Pancreas (tissue), 10 donors: Measurements from ENCODE around the gene CALHM5. TPM values are rescaled to one million over a fixed set of nuclear protein-coding genes. Genes with fewer than 3 reads are reported as not detected.

Experiments
- ATAC-seq, 4 donors: fragments of 200-7000 bp; cut with Tn5 transposase; one replicate each; pipeline versions ENCODE4 v1.8.0 to v1.9.1; 2020; ENCODE audit warnings: mild to moderate bottlenecking in 4 of 4, moderate library complexity in 4 of 4
- DNase-seq, 6 donors: peaks; one replicate each; pipeline ENCODE4 v3.0.0-alpha.2; 2020
- FAIRE-seq: peaks from 2 replicates; lab custom pipeline; 2012; peaks lifted over from hg19 to GRCh38; lab: Jason Lieb, UNC
- H3K27ac ChIP-seq, 4 donors: fragments of 200-600 bp; sonication (generic); 1 replicate in 3 of 4; 2 replicates in 1 of 4; pipeline versions ENCODE4 v1.5.0 to v1.8.0; 2020
- H3K27me3 ChIP-seq, 4 donors: fragments of 200-600 bp; one replicate each; pipeline ENCODE4 v1.8.0; 2021
- H3K36me3 ChIP-seq, 3 donors: fragments of 200-600 bp; sonication (generic) in 1 of 3; one replicate each; pipeline versions ENCODE4 v1.5.0 to v1.8.0; 2020 to 2021
- H3K4me1 ChIP-seq, 3 donors: fragments of 200-600 bp; one replicate each; pipeline ENCODE4 v1.8.0; 2021
- H3K4me3 ChIP-seq, 4 donors: fragments of 200-600 bp; sonication (generic) in 2 of 4; one replicate each; pipeline versions ENCODE4 v1.5.0 to v1.8.0; 2020 to 2021
- H3K9me3 ChIP-seq, 4 donors: fragments of 200-600 bp; one replicate each; pipeline ENCODE4 v1.8.0; 2021
- WGBS, 2 donors: extraction: QIAGEN DNeasy Blood & Tissue Kit; methylation state at CpG; one replicate each; pipeline ENCODE4 v1.1.7; 2013; 5-methylcytosine and 5-hydroxymethylcytosine counted together
- intact Hi-C, 3 donors: fragments of 100-400 bp; cut with DNase I; formaldehyde crosslinking; loops; one replicate each; pipeline versions ENCODE4 v1.11.1 to v1.14.2; 2022
- polyA plus RNA-seq, 2 donors: library from polyadenylated mRNA; stranded (reverse); fragments of 200-250 nt; gene quantifications; one replicate each; pipeline ENCODE4 v1.2.3, GENCODE V29; 2013
- total RNA-seq, 6 donors: library from RNA; stranded (reverse); fragmentation: NEBNext Ultra II Directional in 4 of 6; extraction: Animal tissue kit (Norgen Biotek cat#: 25700) in 4 of 6; gene quantifications; one replicate each; pipeline versions ENCODE4 v1.2.1 to v1.2.4, GENCODE V29; 2021 to 2023
- TF ChIP-seq, protein P1 (sequence below), 4 donors: fragments of 200-600 bp; sonication (generic) in 3 of 4; IDR thresholded peaks; one replicate each; pipeline versions ENCODE4 v1.5.0 to v1.8.0; 2021; ENCODE audit warnings: antibody characterized with exemption in 4 of 4
- donor health status: healthy with polysubstance abuse.
- donor health status: DM: no; HTN: no; CAD: no; lungs with moderate emphysema.
- donor health status: DM: no; HTN: no; CAD: no.
- donor health status: control.
- donor health status: control.
- donor health status: Bipolar disorder and iron deficiency.
- donor health status: DM: yes; HTN: yes; CAD: no.
- donor health status: DM: no; HTN: no; CAD: no.
- donor health status: DM: no; HTN: no; CAD: no.
- donor health status: DM: yes; HTN: yes; CAD: no.

The CALHM5 gene
- total and polyA plus RNA-seq, 8 donors: 0.04 to 0.41 (median 0.10) TPM

DNA sequence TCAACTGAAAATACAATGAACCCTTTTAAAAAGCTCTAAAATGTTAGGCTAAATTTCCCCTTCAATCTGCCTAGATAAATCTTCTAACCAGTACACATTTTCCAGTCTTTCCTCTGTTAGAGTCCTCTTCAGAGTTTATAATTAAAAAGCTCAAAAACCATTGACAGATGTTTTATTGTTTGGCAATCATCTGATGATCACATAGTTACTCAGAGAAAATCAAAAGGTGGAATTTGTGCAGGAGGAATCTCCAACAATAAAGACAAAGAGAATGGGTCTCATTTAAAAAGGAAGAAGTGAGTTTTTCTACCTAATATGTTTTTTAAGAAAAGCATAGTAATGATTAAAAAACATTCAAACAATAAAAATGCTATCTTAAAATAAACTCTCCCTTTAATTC lies 31.0 kb downstream of the CALHM5 start:
- Histone ChIP-seq H3K27me3 (peaks cover 0 to 8% (median 0%) of the 10 kb centered on the region in 4 donors), H3K4me1 (no peaks in the 10 kb centered on the region), H3K4me3 (no peak overlapping the region), H3K27ac (no peak overlapping the region), H3K9me3 (no peaks in the 10 kb centered on the region), H3K36me3 (no peaks in the 10 kb centered on the region)
- DNase-seq: no peak
- ATAC-seq: no peak
- TF ChIP-seq, protein P1, sequence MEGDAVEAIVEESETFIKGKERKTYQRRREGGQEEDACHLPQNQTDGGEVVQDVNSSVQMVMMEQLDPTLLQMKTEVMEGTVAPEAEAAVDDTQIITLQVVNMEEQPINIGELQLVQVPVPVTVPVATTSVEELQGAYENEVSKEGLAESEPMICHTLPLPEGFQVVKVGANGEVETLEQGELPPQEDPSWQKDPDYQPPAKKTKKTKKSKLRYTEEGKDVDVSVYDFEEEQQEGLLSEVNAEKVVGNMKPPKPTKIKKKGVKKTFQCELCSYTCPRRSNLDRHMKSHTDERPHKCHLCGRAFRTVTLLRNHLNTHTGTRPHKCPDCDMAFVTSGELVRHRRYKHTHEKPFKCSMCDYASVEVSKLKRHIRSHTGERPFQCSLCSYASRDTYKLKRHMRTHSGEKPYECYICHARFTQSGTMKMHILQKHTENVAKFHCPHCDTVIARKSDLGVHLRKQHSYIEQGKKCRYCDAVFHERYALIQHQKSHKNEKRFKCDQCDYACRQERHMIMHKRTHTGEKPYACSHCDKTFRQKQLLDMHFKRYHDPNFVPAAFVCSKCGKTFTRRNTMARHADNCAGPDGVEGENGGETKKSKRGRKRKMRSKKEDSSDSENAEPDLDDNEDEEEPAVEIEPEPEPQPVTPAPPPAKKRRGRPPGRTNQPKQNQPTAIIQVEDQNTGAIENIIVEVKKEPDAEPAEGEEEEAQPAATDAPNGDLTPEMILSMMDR (IDR thresholded peaks at IDR 0.05): no peak
- FAIRE-seq: no peak
- intact Hi-C loops: no loop called here

DNA sequence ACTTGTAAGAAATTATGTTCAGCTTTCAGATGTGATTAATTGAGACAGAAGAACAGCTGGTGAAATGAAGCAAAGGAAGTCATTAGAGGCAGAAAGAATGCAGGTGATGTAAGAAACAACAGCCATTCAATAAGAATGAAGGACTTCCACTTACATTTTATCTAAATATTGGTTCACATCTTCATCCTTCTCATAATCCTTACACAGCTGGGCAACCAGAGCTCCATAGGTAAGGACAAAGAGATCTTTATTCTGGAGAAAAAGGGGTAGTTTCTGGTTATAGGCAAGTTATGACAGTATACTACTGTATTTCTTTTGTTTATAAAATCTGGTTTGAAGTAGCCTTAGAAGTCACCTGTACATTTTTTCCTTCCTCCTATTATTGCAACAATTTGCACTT lies 31.7 kb downstream of the CALHM5 start:
- no peaks in the 10 kb centered on the region for H3K36me3 ChIP-seq
- TF ChIP-seq, protein P1 (IDR thresholded peaks at IDR 0.05): no peak
- H3K4me3 ChIP-seq: no peak overlapping the region
- no peak for FAIRE-seq
- H3K4me1 ChIP-seq: no peaks in the 10 kb centered on the region
- H3K9me3 ChIP-seq: no peaks in the 10 kb centered on the region
- intact Hi-C loops: no loop called here
- ATAC-seq: no peak
- no peak overlapping the region for H3K27ac ChIP-seq
- no peak for DNase-seq
- peaks cover 0 to 8% (median 0%) of the 10 kb centered on the region in 4 donors for H3K27me3 ChIP-seq

DNA sequence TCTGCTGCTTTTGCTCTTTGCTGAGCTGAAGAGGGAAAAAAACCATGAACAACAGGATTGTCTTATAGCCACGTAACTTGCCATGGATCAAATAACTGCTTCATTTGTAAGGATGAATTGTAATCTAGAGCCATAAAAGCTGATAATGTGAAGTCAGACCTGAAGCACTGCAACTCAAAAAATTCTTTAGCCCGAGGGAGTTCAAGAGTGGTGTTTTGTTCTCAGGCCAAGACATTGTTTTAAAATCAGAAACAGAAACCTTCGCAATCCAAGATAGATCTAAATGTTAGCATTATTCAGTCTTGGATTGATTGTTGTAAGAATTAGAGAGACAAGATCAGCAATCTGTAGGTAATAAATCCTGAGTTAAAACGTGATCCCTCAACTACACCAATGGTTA lies 34.2 kb downstream of the CALHM5 start, which contains the start of gene TRAPPC3L:
Gene TRAPPC3L (minus strand): TSS at position 34 of the 400 bp plus-strand sequence. CDS start 170 bp downstream, outside the sequence.
- no peaks in the 10 kb centered on the region for H3K36me3 ChIP-seq
- H3K9me3 ChIP-seq: no peaks in the 10 kb centered on the region
- peaks cover 0 to 8% (median 0%) of the 10 kb centered on the region in 4 donors for H3K27me3 ChIP-seq
- intact Hi-C loops: no loop called here
- 54 to 61% methylated on average over 4 of the region's 4 CpGs for WGBS, 2 donors
- ATAC-seq (no peak), DNase-seq (no peak), FAIRE-seq (no peak)
- H3K4me3 ChIP-seq: no peak within 1 kb of the TSS
- TF ChIP-seq, protein P1 (IDR thresholded peaks at IDR 0.05): no peak
- H3K27ac ChIP-seq: no peak within 1 kb of the TSS
- H3K4me1 ChIP-seq: no peaks in the 10 kb centered on the region

DNA sequence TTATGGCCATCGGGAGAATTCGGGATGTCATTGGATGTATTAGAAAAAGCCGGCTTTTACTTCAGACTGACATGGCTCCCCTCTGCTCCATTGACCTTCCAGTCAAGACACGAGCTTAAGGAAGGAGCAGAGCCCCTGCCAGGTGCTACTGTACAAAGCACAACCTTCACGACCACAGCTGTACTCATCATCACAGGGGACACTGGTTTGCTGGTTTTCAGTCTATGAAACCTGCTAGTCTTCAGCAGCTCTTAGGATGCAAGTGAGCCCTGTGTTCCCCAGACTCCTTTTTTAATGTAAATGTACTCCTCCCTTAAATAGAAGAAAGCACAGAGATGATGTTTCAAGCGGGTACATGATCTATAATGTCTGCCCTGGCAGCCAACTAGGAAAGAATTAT lies 35.9 kb downstream of the CALHM5 start:
- no peak for FAIRE-seq

DNA sequence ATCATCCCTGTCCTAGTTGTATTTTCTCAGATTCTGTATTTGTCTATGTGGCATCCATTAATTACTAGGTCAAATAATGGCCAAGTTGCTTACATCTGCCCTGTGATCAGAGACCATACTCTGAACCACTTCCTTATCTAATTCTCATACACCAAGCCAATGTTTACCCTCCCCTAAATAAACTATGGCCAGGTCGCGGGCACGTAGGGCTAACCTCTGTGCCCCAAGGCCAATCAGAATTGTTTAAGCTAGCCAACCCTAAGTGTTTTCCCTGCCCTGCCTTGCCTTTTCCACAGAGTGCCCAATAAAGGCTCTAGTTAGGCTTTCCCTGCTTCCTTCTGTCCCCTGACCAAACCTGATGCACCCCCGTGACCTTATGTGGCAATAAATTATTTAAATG lies 39.4 kb downstream of the CALHM5 start:
- TF ChIP-seq, protein P1 (IDR thresholded peaks at IDR 0.05): no peak
- no peak for ATAC-seq

More for the DNA sequence above, 35.9 kb downstream of the CALHM5 start:
- H3K27ac ChIP-seq: no peak overlapping the region
- intact Hi-C loops: no loop called here
- peaks cover 0 to 3% (median 0%) of the 10 kb centered on the region in 4 donors for H3K27me3 ChIP-seq
- 74 to 82% methylated on average over 6 of the region's 6 CpGs for WGBS, 2 donors
- no peak overlapping the region for H3K4me3 ChIP-seq
- DNase-seq (no peak), ATAC-seq (no peak)
- TF ChIP-seq, protein P1 (IDR thresholded peaks at IDR 0.05): no peak
- H3K4me1 ChIP-seq: no peaks in the 10 kb centered on the region
- no peaks in the 10 kb centered on the region for H3K36me3 ChIP-seq
- no peaks in the 10 kb centered on the region for H3K9me3 ChIP-seq

More for the DNA sequence above, 39.4 kb downstream of the CALHM5 start:
- Histone ChIP-seq H3K4me3 (no peak overlapping the region), H3K9me3 (no peaks in the 10 kb centered on the region), H3K36me3 (no peaks in the 10 kb centered on the region), H3K4me1 (no peaks in the 10 kb centered on the region), H3K27ac (no peak overlapping the region), H3K27me3 (peaks cover 0 to 11% (median 0%) of the 10 kb centered on the region in 4 donors)
- no peak for DNase-seq
- WGBS, 2 donors: 20 to 22% methylated on average over 4 of the region's 4 CpGs
- FAIRE-seq: no peak
- intact Hi-C loops: loop anchor here in 1 of 3 donors (10.0 kb wide), 1 partner anchor 266 kb away; no protein-coding TSS in a partner anchor
